A549 (cell line): ENCODE results near the gene PRKCE. TPM values are rescaled to one million over a fixed set of nuclear protein-coding genes. Genes with fewer than 3 reads are reported as not detected.

ENCODE experiments used
- ATAC-seq, 2 experiments: fragments of 200-7000 bp in 1 of 2; fragments of >200 bp in 1 of 2; cut with Nextera tagmentation in 1 of 2; cut with Tn5 transposase in 1 of 2; 3 replicates each; pipeline versions ENCODE4 v1.8.0 to v1.9.1; 2018 to 2020; ENCODE audit warnings: mild to moderate bottlenecking in 1 of 2, moderate library complexity in 1 of 2
- CTCF ChIA-PET: fragments of 300-600 bp; sonication (Branson Sonifier 250); formaldehyde crosslinking; extraction: SDS; loops from one replicate; lab custom pipeline; 2021; ENCODE audit warnings: antibody characterized with exemption, inconsistent platforms; lab: Yijun Ruan, JAX
- POLR2A ChIA-PET: fragments of 350-600 bp; formaldehyde crosslinking; extraction: SDS; loops from one replicate; lab custom pipeline; 2021; ENCODE audit warnings: antibody characterized with exemption, inconsistent platforms; lab: Yijun Ruan, JAX
- DNase-seq, 2 experiments: peaks; one replicate each; pipeline versions ENCODE4 v3.0.0 to v3.0.0-alpha.2; 2011 to 2016; ENCODE audit warnings: low read depth in 1 of 2, low spot score in 1 of 2
- FAIRE-seq: peaks from 2 replicates; lab custom pipeline; 2011; peaks lifted over from hg19 to GRCh38; lab: Jason Lieb, UNC
- H3K27ac ChIP-seq, 2 experiments: fragments of >200 bp; sonication (Bioruptor Twin); formaldehyde crosslinking; 3 replicates each; pipeline ENCODE4 v1.5.1; 2016 to 2017
- H3K4me1 ChIP-seq: fragments of >200 bp; sonication (Bioruptor Twin); formaldehyde crosslinking; 3 replicates; pipeline ENCODE4 v1.6.1; 2016
- H3K4me2 ChIP-seq: fragments of >200 bp; sonication (Bioruptor Twin); formaldehyde crosslinking; 3 replicates; pipeline ENCODE4 v1.6.1; 2016
- H3K4me3 ChIP-seq: fragments of >200 bp; sonication (Bioruptor Twin); formaldehyde crosslinking; 3 replicates; pipeline ENCODE4 v1.5.1; 2016
- H3K9me3 ChIP-seq: fragments of >200 bp; sonication (Bioruptor Twin); formaldehyde crosslinking; 3 replicates; pipeline ENCODE4 v1.6.1; 2016
- BHLHE40 ChIP-seq: IDR thresholded peaks from 2 replicates; pipeline ENCODE4 v1.6.1; 2012; ENCODE audit warnings: low read depth, low read length, inconsistent platforms
- CBX8 ChIP-seq: fragments of 200-600 bp; sonication (generic); IDR thresholded peaks from 2 replicates; pipeline ENCODE4 v1.6.1; 2016
- CEBPB ChIP-seq, 2 experiments: fragments of >200 bp in 1 of 2; sonication (Bioruptor Twin) in 1 of 2; formaldehyde crosslinking in 1 of 2; IDR thresholded peaks; 2 replicates each; pipeline ENCODE4 v1.6.1; 2012 to 2016
- CHD2 ChIP-seq: fragments of 150-350 bp; IDR thresholded peaks from 2 replicates; pipeline ENCODE4 v1.6.1; 2014; ENCODE audit warnings: low read length; ENCODE audit not compliant: partially characterized antibody
- CHD4 ChIP-seq: fragments of 200-600 bp; sonication (generic); IDR thresholded peaks from 2 replicates; pipeline ENCODE4 v1.6.1; 2016; ENCODE audit warnings: antibody characterized with exemption, mild to moderate bottlenecking, borderline replicate concordance
- CTCF ChIP-seq: fragments of >200 bp; sonication (Bioruptor Twin); formaldehyde crosslinking; IDR thresholded peaks from 3 replicates; pipeline ENCODE4 v1.5.1; 2016
- ESRRA ChIP-seq: fragments of 150-350 bp; IDR thresholded peaks from 2 replicates; pipeline ENCODE4 v1.6.1; 2014; ENCODE audit warnings: mild to moderate bottlenecking, low read length, borderline replicate concordance
- FOSB ChIP-seq: fragments of 250-450 bp; sonication (Bioruptor Pico); IDR thresholded peaks from 2 replicates; pipeline ENCODE4 v1.5.0; 2020; ENCODE audit warnings: mild to moderate bottlenecking, moderate library complexity
- FOXS1 ChIP-seq: fragments of 250-450 bp; sonication (Bioruptor Pico); IDR thresholded peaks from 2 replicates; pipeline ENCODE4 v1.5.0; 2020; ENCODE audit warnings: mild to moderate bottlenecking, moderate library complexity
- HDAC2 ChIP-seq: fragments of 200-600 bp; sonication (generic); IDR thresholded peaks from 2 replicates; pipeline ENCODE4 v1.6.1; 2016
- HES2 ChIP-seq: fragments of >200 bp; sonication (Bioruptor Twin); formaldehyde crosslinking; IDR thresholded peaks from 2 replicates; pipeline ENCODE4 v1.6.1; 2016
- HOXB13 ChIP-seq: fragments of 250-450 bp; sonication (Bioruptor Pico); IDR thresholded peaks from 2 replicates; pipeline ENCODE4 v1.5.0; 2020; ENCODE audit warnings: low read depth, mild to moderate bottlenecking, moderate library complexity
- HOXB5 ChIP-seq: fragments of 250-450 bp; sonication (Bioruptor Pico); IDR thresholded peaks from 2 replicates; pipeline ENCODE4 v1.5.0; 2020; ENCODE audit warnings: mild to moderate bottlenecking, moderate library complexity
- JUN ChIP-seq, 2 experiments: fragments of >200 bp; sonication (Bioruptor Twin); formaldehyde crosslinking; IDR thresholded peaks; 2 replicates in 1 of 2; 3 replicates in 1 of 2; pipeline ENCODE4 v1.6.1; 2016 to 2017
- KDM1A ChIP-seq: fragments of 200-600 bp; sonication (generic); IDR thresholded peaks from 2 replicates; pipeline ENCODE4 v1.6.1; 2016; ENCODE audit warnings: low read depth, mild to moderate bottlenecking
- KDM5A ChIP-seq: fragments of 200-600 bp; sonication (generic); IDR thresholded peaks from 2 replicates; pipeline ENCODE4 v1.6.1; 2016; ENCODE audit warnings: antibody characterized with exemption, mild to moderate bottlenecking
- MAFK ChIP-seq: fragments of 450-650 bp; IDR thresholded peaks from 2 replicates; pipeline ENCODE4 v1.6.1; 2014; ENCODE audit not compliant: partially characterized antibody
- MYC ChIP-seq: IDR thresholded peaks from 2 replicates; pipeline ENCODE4 v1.6.1; 2012; ENCODE audit warnings: mild to moderate bottlenecking, inconsistent platforms, low read length, improper control_type of control experiment, borderline replicate concordance
- PHF8 ChIP-seq: fragments of 200-600 bp; sonication (generic); IDR thresholded peaks from 2 replicates; pipeline ENCODE4 v1.6.1; 2016; ENCODE audit warnings: low read depth, mild to moderate bottlenecking, antibody characterized with exemption, moderate library complexity, borderline replicate concordance
- POLR2A ChIP-seq: IDR thresholded peaks from 2 replicates; pipeline ENCODE4 v1.6.1; 2012; ENCODE audit warnings: mild to moderate bottlenecking, low read length
- POLR2AphosphoS2 ChIP-seq: conservative IDR thresholded peaks from 2 replicates; pipeline ENCODE4 v1.6.1; 2012; ENCODE audit warnings: low read length, improper control_type of control experiment, inconsistent platforms
- REST ChIP-seq: fragments of 200-600 bp; sonication (generic); IDR thresholded peaks from 2 replicates; pipeline ENCODE4 v1.6.1; 2016; ENCODE audit warnings: antibody characterized with exemption, mild to moderate bottlenecking, moderate library complexity
- RFX5 ChIP-seq: fragments of 450-650 bp; IDR thresholded peaks from 2 replicates; pipeline ENCODE4 v1.7.1; 2014; ENCODE audit warnings: antibody characterized with exemption, mild to moderate bottlenecking, moderate library complexity
- SREBF2 ChIP-seq: fragments of 450-650 bp; IDR thresholded peaks from 2 replicates; pipeline ENCODE4 v1.6.1; 2014; ENCODE audit warnings: mild to moderate bottlenecking, moderate library complexity
- TP53 ChIP-seq: fragments of 250-450 bp; sonication (Bioruptor Pico); IDR thresholded peaks from 2 replicates; pipeline ENCODE4 v1.5.0; 2021; ENCODE audit warnings: mild to moderate bottlenecking, moderate library complexity
- USF2 ChIP-seq: fragments of 450-650 bp; IDR thresholded peaks from 2 replicates; pipeline ENCODE4 v1.6.1; 2014; ENCODE audit warnings: antibody characterized with exemption
- ZC3H11A ChIP-seq: fragments of 450-650 bp; IDR thresholded peaks from 2 replicates; pipeline ENCODE4 v1.6.1; 2014; ENCODE audit warnings: antibody characterized with exemption, mild to moderate bottlenecking
- ZFP36 ChIP-seq: fragments of 450-650 bp; IDR thresholded peaks from 2 replicates; pipeline ENCODE4 v1.6.1; 2014; ENCODE audit warnings: borderline replicate concordance; ENCODE audit not compliant: partially characterized antibody
- ZSCAN20 ChIP-seq: fragments of 250-450 bp; sonication (Bioruptor Pico); IDR thresholded peaks from 2 replicates; pipeline ENCODE4 v1.8.0; 2022; ENCODE audit warnings: mild to moderate bottlenecking, moderate library complexity
- WGBS: methylation state at CpG from one replicate; pipeline ENCODE4 v1.1.6; 2017; ENCODE audit errors: missing lambda C conversion rate; 5-methylcytosine and 5-hydroxymethylcytosine counted together
- polyA plus RNA-seq, 4 experiments: library from polyadenylated mRNA; depleted of rRNA in 3 of 4; stranded (reverse); fragments of >200 nt; fragmentation: RNase III in 1 of 4; extraction: RNeasy Plus Mini Kit Qiagen cat#74134 plus additional on column Dnase treatment in 1 of 4; gene quantifications; 2 replicates in 3 of 4; 3 replicates in 1 of 4; pipeline ENCODE4 v1.2.3, GENCODE V29; 2011 to 2017

Gene PRKCE
- polyA plus RNA-seq, 2 of the 4 experiments (the other 2 are of a cell fraction): 11.5 to 12.0 TPM

- POLR2A ChIA-PET: interaction anchor here (0.6 kb wide), 1 partner anchor 118 kb away, joined by 3 read pairs; no protein-coding TSS in a partner anchor
These were observed 112.3 kb downstream of the PRKCE start for GRCh38 chr2:45763797-45764196.

GRCh38 chr2:45765007-45765727 lies 113.7 kb downstream of the PRKCE start:
- no peak for ATAC-seq
- POLR2A ChIA-PET: no interaction called here
- no peak for TF ChIP-seq ZFP36
- TF ChIP-seq HOXB5 (CRISPR knock-in tag): no peak
- WGBS: 82% methylated on average over 8 of the region's 8 CpGs
- no peak overlapping the region for H3K4me2 ChIP-seq
- CTCF ChIA-PET: interaction anchor here (0.6 to 1.6 kb wide), 6 partner anchors 10 to 172 kb away, joined by 3 to 7 read pairs (median 4); no protein-coding TSS in a partner anchor
- no peaks in the 10 kb centered on the region for H3K4me1 ChIP-seq
- H3K4me3 ChIP-seq: no peak overlapping the region
- DNase-seq: no peak
- no peaks in the 10 kb centered on the region for H3K9me3 ChIP-seq
- H3K27ac ChIP-seq: no peak overlapping the region
- no peak for FAIRE-seq

More at GRCh38 chr2:45763797-45764196, 112.3 kb downstream of the PRKCE start:
- no peaks in the 10 kb centered on the region for H3K4me1 ChIP-seq
- H3K27ac ChIP-seq: no peak overlapping the region
- H3K4me3 ChIP-seq: no peak overlapping the region
- ATAC-seq (no peak), DNase-seq (no peak), FAIRE-seq (no peak)
- H3K4me2 ChIP-seq: no peak overlapping the region
- TF ChIP-seq USF2: no peak
- TF ChIP-seq MAFK: no peak
- TF ChIP-seq MYC: no peak
- TF ChIP-seq ESRRA: no peak
- TF ChIP-seq BHLHE40: no peak
- no peak for TF ChIP-seq CTCF
- no peak for TF ChIP-seq POLR2AphosphoS2
- no peak for TF ChIP-seq ZC3H11A
- no peak for TF ChIP-seq HOXB13 (CRISPR knock-in tag)
- TF ChIP-seq HDAC2: no peak
- no peak for TF ChIP-seq CHD4
- TF ChIP-seq PHF8: no peak
- CTCF ChIA-PET: interaction anchor here (0.9 to 1.6 kb wide), 3 partner anchors 9 to 172 kb away, joined by 3 to 7 read pairs (median 4); no protein-coding TSS in a partner anchor
- 78% methylated on average over 5 of the region's 5 CpGs for WGBS
- no peaks in the 10 kb centered on the region for H3K9me3 ChIP-seq

- H3K4me2 ChIP-seq: no peak overlapping the region
- H3K9me3 ChIP-seq: no peaks in the 10 kb centered on the region
- FAIRE-seq (no peak), DNase-seq (no peak), ATAC-seq (no peak)
- CTCF ChIA-PET: interaction anchor here (0.7 to 1.6 kb wide), 3 partner anchors 15 to 170 kb away, joined by 3 to 5 read pairs (median 4); no protein-coding TSS in a partner anchor
- no peak overlapping the region for H3K27ac ChIP-seq
- H3K4me3 ChIP-seq: no peak overlapping the region
- POLR2A ChIA-PET: no interaction called here
- H3K4me1 ChIP-seq: no peaks in the 10 kb centered on the region
- 66% methylated on average over 5 of the region's 5 CpGs for WGBS
- no peak for TF ChIP-seq POLR2A
- TF ChIP-seq CEBPB (IDR thresholded peaks at IDR 0.05): no peak
- TF ChIP-seq ZSCAN20 (CRISPR knock-in tag): no peak
- TF ChIP-seq RFX5: no peak
- TF ChIP-seq CHD4: no peak
- no peak for TF ChIP-seq FOXS1 (CRISPR knock-in tag)
- TF ChIP-seq KDM5A: no peak
- TF ChIP-seq BHLHE40: no peak
- no peak for TF ChIP-seq HES2
- TF ChIP-seq FOSB (CRISPR knock-in tag): no peak
- TF ChIP-seq KDM1A: no peak
- no peak for TF ChIP-seq CHD2
- no peak for TF ChIP-seq CBX8
- no peak for TF ChIP-seq SREBF2
- no peak for TF ChIP-seq JUN (IDR thresholded peaks at IDR 0.05)
- TF ChIP-seq REST: no peak
- no peak for TF ChIP-seq TP53 (CRISPR knock-in tag)
These were observed 114.3 kb downstream of the PRKCE start for GRCh38 chr2:45765728-45766254.
